HepG2 (cell line): ENCODE data around the gene NGB. TPM values are rescaled to one million over a fixed set of nuclear protein-coding genes. Genes with fewer than 3 reads are reported as not detected.
"Not testable (repeated sequence)": the region's sequence is repeated elsewhere in the genome, so short reads cannot be mapped to it uniquely, and the experiment has no call there.

ENCODE experiments used
- ATAC-seq: fragments of 200-7000 bp; cut with Tn5 transposase; 3 replicates; pipeline ENCODE4 v1.9.1; 2020; ENCODE audit warnings: mild to moderate bottlenecking, moderate library complexity
- BruUV-seq: library from RNA; stranded (reverse); fragments of 400-500 nt; replicated peaks from 2 replicates; lab custom pipeline; 2021; lab: Mats Ljungman, UMichigan
- CTCF ChIA-PET: fragments of 300-600 bp; formaldehyde crosslinking; extraction: SDS; loops from one replicate; lab custom pipeline; 2021; ENCODE audit warnings: low total read pairs, inconsistent platforms, low intra/inter-chr PET ratio; lab: Yijun Ruan, JAX
- POLR2A ChIA-PET: fragments of 350-600 bp; sonication (Branson Sonifier 250); formaldehyde crosslinking; loops from one replicate; lab custom pipeline; 2020; ENCODE audit warnings: antibody characterized with exemption, inconsistent platforms; lab: Yijun Ruan, JAX
- DNase-seq: peaks from one replicate; pipeline ENCODE4 v3.0.0-alpha.2; 2015; ENCODE audit warnings: low spot score
- FAIRE-seq: peaks from 3 replicates; lab custom pipeline; 2011; peaks lifted over from hg19 to GRCh38; lab: Jason Lieb, UNC
- H2AFZ ChIP-seq: one replicate; pipeline ENCODE4 v1.6.1; 2011; ENCODE audit warnings: low read length, inconsistent platforms
- H3K27ac ChIP-seq: fragments of 300-600 bp; 3 replicates; pipeline ENCODE4 v1.8.0; 2011; ENCODE audit warnings: mixed run types, mild to moderate bottlenecking, mixed read lengths, low read length, inconsistent platforms; ENCODE audit not compliant: insufficient read depth; ENCODE audit errors: extremely low read length
- H3K27me3 ChIP-seq, 2 experiments: fragments of 200-600 bp in 1 of 2; 2 replicates in 1 of 2; 3 replicates in 1 of 2; pipeline versions ENCODE4 v1.6.0 to v1.8.0; 2011; ENCODE audit warnings: low read length in 2 of 2, mild to moderate bottlenecking in 2 of 2, moderate library complexity in 2 of 2, inconsistent platforms in 1 of 2; ENCODE audit not compliant: insufficient read depth in 2 of 2, control insufficient read depth in 1 of 2
- H3K36me3 ChIP-seq, 2 experiments: fragments of 200-600 bp in 1 of 2; replicated peaks in 1 of 2; 2 replicates in 1 of 2; 3 replicates in 1 of 2; pipeline versions ENCODE4 v1.5.1 to v1.8.0; 2011; ENCODE audit warnings: low read length in 2 of 2, inconsistent platforms in 1 of 2; ENCODE audit not compliant: insufficient read depth in 2 of 2, control insufficient read depth in 1 of 2
- H3K4me1 ChIP-seq: 2 replicates; pipeline ENCODE4 v1.5.1; 2012; ENCODE audit warnings: low read length, inconsistent platforms; ENCODE audit not compliant: insufficient read depth
- H3K4me2 ChIP-seq: 2 replicates; pipeline ENCODE4 v1.6.0; 2011; ENCODE audit warnings: low read depth, low read length, inconsistent platforms
- H3K4me3 ChIP-seq, 3 experiments: fragments of 200-600 bp in 1 of 3; sonication (generic), shearing (Covaris generic) in 1 of 3; replicated peaks in 1 of 3; 2 replicates each; pipeline ENCODE4 v1.5.1; 2011 to 2016; ENCODE audit warnings: low read length in 3 of 3, inconsistent platforms in 2 of 3, low read depth in 2 of 3, mild to moderate bottlenecking in 2 of 3, control low read depth in 1 of 3, mixed read lengths in 1 of 3; ENCODE audit not compliant: insufficient read depth in 1 of 3
- H3K79me2 ChIP-seq: one replicate; pipeline ENCODE4 v1.6.1; 2011; ENCODE audit warnings: low read length, inconsistent platforms; ENCODE audit not compliant: insufficient read depth
- H3K9ac ChIP-seq: 2 replicates; pipeline ENCODE4 v1.6.0; 2011; ENCODE audit warnings: mild to moderate bottlenecking, low read depth, low read length, inconsistent platforms; ENCODE audit not compliant: insufficient read depth
- H3K9me3 ChIP-seq: 2 replicates; pipeline ENCODE4 v1.5.1; 2012; ENCODE audit warnings: mild to moderate bottlenecking, low read length
- H4K20me1 ChIP-seq: 2 replicates; pipeline ENCODE4 v1.6.0; 2011; ENCODE audit warnings: inconsistent platforms, mild to moderate bottlenecking, low read length, moderate library complexity; ENCODE audit not compliant: insufficient read depth
- ATAD3A ChIP-seq: sonication (generic); formaldehyde crosslinking; IDR thresholded peaks from 2 replicates; pipeline ENCODE4 v1.4.0; 2020; ENCODE audit warnings: missing genetic modification reagents
- ATF4 ChIP-seq, 2 experiments: fragments of 450-650 bp in 1 of 2; sonication (generic) in 1 of 2; formaldehyde crosslinking; IDR thresholded peaks; 2 replicates each; pipeline versions ENCODE4 v1.5.0 to v1.8.0; 2020 to 2022; ENCODE audit warnings: mild to moderate bottlenecking in 1 of 2, missing genetic modification reagents in 1 of 2
- ELF4 ChIP-seq: sonication (generic); formaldehyde crosslinking; IDR thresholded peaks from 2 replicates; pipeline ENCODE4 v1.5.0; 2020; ENCODE audit warnings: missing genetic modification reagents, mild to moderate bottlenecking, moderate library complexity, borderline replicate concordance
- RNF2 ChIP-seq: fragments of 450-650 bp; conservative IDR thresholded peaks from 2 replicates; pipeline ENCODE4 v1.6.1; 2016; ENCODE audit warnings: low read depth
- SMAD9 ChIP-seq: sonication (generic); formaldehyde crosslinking; IDR thresholded peaks from 2 replicates; pipeline ENCODE4 v1.5.1; 2020; ENCODE audit warnings: mild to moderate bottlenecking, missing genetic modification reagents
- ZFP36L1 ChIP-seq: sonication (generic); formaldehyde crosslinking; IDR thresholded peaks from 2 replicates; pipeline ENCODE4 v1.8.0; 2022; ENCODE audit warnings: mild to moderate bottlenecking, missing genetic modification reagents, moderate library complexity
- ZFP90 ChIP-seq: sonication (generic); formaldehyde crosslinking; IDR thresholded peaks from 2 replicates; pipeline ENCODE4 v1.8.0; 2022; ENCODE audit warnings: missing genetic modification reagents, mild to moderate bottlenecking, inconsistent platforms, borderline replicate concordance
- ZFX ChIP-seq: sonication (generic); formaldehyde crosslinking; IDR thresholded peaks from 2 replicates; pipeline ENCODE4 v1.4.0; 2020; ENCODE audit warnings: mild to moderate bottlenecking, low read depth, missing genetic modification reagents, moderate library complexity
- ZNF674 ChIP-seq: sonication (generic); formaldehyde crosslinking; IDR thresholded peaks from 2 replicates; pipeline ENCODE4 v1.5.0; 2020; ENCODE audit warnings: low read depth, mild to moderate bottlenecking, missing genetic modification reagents
- ZNF710 ChIP-seq: sonication (generic); formaldehyde crosslinking; IDR thresholded peaks from 2 replicates; pipeline ENCODE4 v1.5.0; 2020; ENCODE audit warnings: mild to moderate bottlenecking, missing genetic modification reagents, borderline replicate concordance
- WGBS: methylation state at CpG from one replicate; pipeline ENCODE4 v1.1.6; 2017; ENCODE audit warnings: low lambda C conversion rate; 5-methylcytosine and 5-hydroxymethylcytosine counted together
- in situ Hi-C: cut with HindIII; loops from 2 replicates; pipeline ENCODE4 v1.10.0; 2017; ENCODE audit warnings: low pct_unique_long_range_greater_than_20kb; ENCODE audit not compliant: extremely low pct_ligation_motif_present
- intact Hi-C: fragments of 100-400 bp; cut with micrococcal nuclease; formaldehyde crosslinking; loops from one replicate; pipeline ENCODE4 v1.10.0; 2022; ENCODE audit not compliant: unreplicated experiment
- polyA plus RNA-seq, 8 experiments: library from polyadenylated mRNA; depleted of rRNA in 3 of 8; stranded (reverse) in 7 of 8; unstranded in 1 of 8; fragments of >200 nt; fragmentation: Illumina TruSeq in 4 of 8; extraction: Trizol in 4 of 8; gene quantifications; 2 replicates each; pipeline versions ENCODE4 v1.2.1 to v1.2.3, GENCODE V29; 2011 to 2016; ENCODE audit warnings: low read depth in 4 of 8, missing spikeins in 1 of 8, mixed read lengths in 1 of 8; ENCODE audit not compliant: insufficient read depth in 1 of 8
- total RNA-seq, 5 experiments: library from RNA; depleted of rRNA; stranded (reverse); fragments of >200 nt; fragmentation: Illumina TruSeq; extraction: Trizol; gene quantifications; 2 replicates each; pipeline ENCODE4 v1.2.3, GENCODE V29; 2016; ENCODE audit warnings: low read depth in 1 of 5

The NGB gene
- total and polyA plus RNA-seq, 2 of the 13 experiments (the other 11 are each of a cell fraction or from before 2014, with no cell fraction given) = 0.04 TPM; not detected in 1

GRCh38 chr14:77281852-77282410 lies 10.9 kb upstream of the NGB start:
- ATAC-seq = no peak
- TF ChIP-seq SMAD9 (CRISPR knock-in tag) (no peak), ZFP90 (CRISPR knock-in tag) (no peak), ZFP36L1 (no peak), ZNF710 (no peak), ELF4 (CRISPR knock-in tag) (no peak), ZNF674 (CRISPR knock-in tag) (no peak), ATAD3A (CRISPR knock-in tag) (no peak), ZFX (no peak), RNF2 (no peak), ATF4 (CRISPR knock-in tag; IDR thresholded peaks at IDR 0.05) (no peak)
- POLR2A ChIA-PET = no interaction called here

GRCh38 chr14:77280921-77281320 lies 9.9 kb upstream of the NGB start:
- DNase-seq, H2AFZ ChIP-seq, CTCF ChIA-PET, H3K79me2 ChIP-seq, BruUV-seq, H3K9ac ChIP-seq, H3K27me3 ChIP-seq, FAIRE-seq, H3K4me1 ChIP-seq, ATAC-seq, H3K4me2 ChIP-seq, H3K4me3 ChIP-seq, in situ Hi-C loops, H3K27ac ChIP-seq, POLR2A ChIA-PET, intact Hi-C loops, H3K9me3 ChIP-seq, H4K20me1 ChIP-seq: not testable (repeated sequence)
- WGBS = 99% methylated on average over 4 of the region's 4 CpGs
- peaks cover 15 to 49% of the 10 kb centered on the region in 2 experiments; a peak in 3 of 5 replicates for H3K36me3 ChIP-seq

More at GRCh38 chr14:77281852-77282410, 10.9 kb upstream of the NGB start:
- no peak overlapping the region for H3K9ac ChIP-seq
- DNase-seq (no peak), FAIRE-seq (no peak)
- H2AFZ ChIP-seq = no peak overlapping the region
- no TSS peak for BruUV-seq
- H3K4me2 ChIP-seq = no peak overlapping the region
- no peak overlapping the region for H3K27ac ChIP-seq
- CTCF ChIA-PET = no interaction called here
- peaks cover 18 to 58% of the 10 kb centered on the region in 2 experiments; a peak in 4 of 5 replicates for H3K36me3 ChIP-seq
- no peaks in the 10 kb centered on the region for H3K79me2 ChIP-seq
- intact Hi-C loops (no loop called here), in situ Hi-C loops (no loop called here)
- no peaks in the 10 kb centered on the region for H3K4me1 ChIP-seq
- no peaks in the 10 kb centered on the region for H3K9me3 ChIP-seq
- no peak overlapping the region for H3K4me3 ChIP-seq
- H4K20me1 ChIP-seq = no peaks in the 10 kb centered on the region
- H3K27me3 ChIP-seq = no peaks in the 10 kb centered on the region
- 96% methylated on average over 4 of the region's 6 CpGs for WGBS
